Neutrophil (primary cell): ENCODE results near the gene GTF2H1.

ENCODE experiments used
- H3K27ac ChIP-seq: fragments of 200-600 bp; sonication (generic); 2 replicates; pipeline ENCODE4 v1.5.1; 2016; ENCODE audit warnings: mild to moderate bottlenecking, moderate library complexity
- H3K27me3 ChIP-seq: fragments of 200-600 bp; sonication (generic); 2 replicates; pipeline ENCODE4 v1.6.0; 2016; ENCODE audit warnings: mild to moderate bottlenecking
- H3K36me3 ChIP-seq: fragments of 200-600 bp; sonication (generic); 2 replicates; pipeline ENCODE4 v1.5.1; 2017
- H3K4me1 ChIP-seq, 2 experiments: fragments of 200-600 bp in 1 of 2; sonication (generic) in 1 of 2; 1 replicate in 1 of 2; 2 replicates in 1 of 2; pipeline versions ENCODE4 v1.5.1 to v1.6.1; 2013 to 2016; ENCODE audit warnings: low read depth in 1 of 2, low read length in 1 of 2, mild to moderate bottlenecking in 1 of 2, moderate library complexity in 1 of 2; ENCODE audit not compliant: control insufficient read depth in 1 of 2, insufficient read depth in 1 of 2
- H3K4me3 ChIP-seq, 2 experiments: fragments of 200-600 bp in 1 of 2; sonication (generic) in 1 of 2; 1 replicate in 1 of 2; 2 replicates in 1 of 2; pipeline ENCODE4 v1.5.1; 2013 to 2016; ENCODE audit warnings: low read depth in 1 of 2, low read length in 1 of 2, mild to moderate bottlenecking in 1 of 2, moderate library complexity in 1 of 2
- H3K9me3 ChIP-seq: fragments of 200-600 bp; sonication (generic); 2 replicates; pipeline ENCODE4 v1.5.1; 2016
- CTCF ChIP-seq: fragments of 200-600 bp; sonication (generic); IDR thresholded peaks from 2 replicates; pipeline ENCODE4 v1.5.1; 2016; ENCODE audit warnings: antibody characterized with exemption

Gene GTF2H1

GRCh38 chr11:18374956-18375355, 52.6 kb downstream of the GTF2H1 start:
- Histone ChIP-seq H3K27me3 (no peaks in the 10 kb centered on the region), H3K4me1 (no peaks in the 10 kb centered on the region)

GRCh38 chr11:18375941-18376340, 53.6 kb downstream of the GTF2H1 start:
- Histone ChIP-seq H3K36me3 (no peaks in the 10 kb centered on the region), H3K4me1 (no peaks in the 10 kb centered on the region), H3K27ac (no peak overlapping the region), H3K4me3 (no peak overlapping the region), H3K27me3 (no peaks in the 10 kb centered on the region), H3K9me3 (no peaks in the 10 kb centered on the region)
- no peak for TF ChIP-seq CTCF

More at GRCh38 chr11:18374956-18375355, 52.6 kb downstream of the GTF2H1 start:
- Histone ChIP-seq H3K4me3 (no peak overlapping the region), H3K36me3 (no peaks in the 10 kb centered on the region), H3K9me3 (no peaks in the 10 kb centered on the region), H3K27ac (no peak overlapping the region)
- no peak for TF ChIP-seq CTCF

- no peak for TF ChIP-seq CTCF
- Histone ChIP-seq H3K27ac (no peak overlapping the region), H3K27me3 (no peaks in the 10 kb centered on the region), H3K36me3 (no peaks in the 10 kb centered on the region), H3K4me1 (peaks cover 15 to 17% of the 10 kb centered on the region in 2 experiments), H3K9me3 (no peaks in the 10 kb centered on the region), H3K4me3 (no peak overlapping the region)
These were observed 56.8 kb downstream of the GTF2H1 start for GRCh38 chr11:18379201-18379600.

- H3K27me3 ChIP-seq: no peaks in the 10 kb centered on the region
- TF ChIP-seq CTCF: peak; percentile 7
- peak overlapping the region; percentile 9 to 38 for H3K4me3 ChIP-seq
- peaks cover 31 to 37% of the 10 kb centered on the region in 2 experiments for H3K4me1 ChIP-seq
- H3K9me3 ChIP-seq: no peaks in the 10 kb centered on the region
- peak overlapping the region; percentile 95 for H3K27ac ChIP-seq
- H3K36me3 ChIP-seq: no peaks in the 10 kb centered on the region
These were observed 61.2 kb downstream of the GTF2H1 start for GRCh38 chr11:18383388-18384156.

GRCh38 chr11:18384157-18384641, 61.8 kb downstream of the GTF2H1 start:
- Histone ChIP-seq H3K27ac (peak overlapping the region; percentile 95), H3K27me3 (no peaks in the 10 kb centered on the region), H3K4me1 (peaks cover 36 to 43% of the 10 kb centered on the region in 2 experiments), H3K4me3 (peak overlapping the region; percentile 9 to 38), H3K9me3 (no peaks in the 10 kb centered on the region), H3K36me3 (no peaks in the 10 kb centered on the region)
- TF ChIP-seq CTCF: no peak
